ENCODE measurements around the gene RERE.

Gene RERE

DNA sequence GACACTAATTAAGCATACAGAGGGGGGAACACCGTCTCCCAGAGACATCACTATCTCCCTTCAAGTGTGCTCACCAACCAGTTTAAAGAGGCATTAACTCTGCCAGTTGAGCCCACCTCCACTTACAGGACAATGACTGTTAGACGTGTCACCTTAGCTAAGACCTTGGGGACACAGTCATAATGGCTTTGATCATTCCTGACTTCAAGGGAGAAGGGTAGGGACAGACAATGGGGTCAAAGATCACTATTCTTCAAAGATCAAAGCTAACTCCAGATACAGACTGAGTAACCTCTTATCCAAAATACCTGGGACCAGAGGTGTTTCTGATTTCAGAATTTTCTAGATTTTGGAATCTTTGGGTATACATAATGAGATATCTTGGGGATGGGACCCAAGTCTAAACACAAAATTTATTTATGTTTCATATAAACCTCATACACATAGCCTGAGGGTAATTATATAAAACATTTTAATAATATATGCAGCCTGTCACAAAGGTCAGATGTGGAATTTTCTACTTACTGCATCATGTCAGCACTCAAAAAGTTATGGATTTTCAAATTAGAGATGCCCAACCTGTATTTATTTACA lies 253.4 kb downstream of the RERE start:
- no peak for DNase-seq

DNA sequence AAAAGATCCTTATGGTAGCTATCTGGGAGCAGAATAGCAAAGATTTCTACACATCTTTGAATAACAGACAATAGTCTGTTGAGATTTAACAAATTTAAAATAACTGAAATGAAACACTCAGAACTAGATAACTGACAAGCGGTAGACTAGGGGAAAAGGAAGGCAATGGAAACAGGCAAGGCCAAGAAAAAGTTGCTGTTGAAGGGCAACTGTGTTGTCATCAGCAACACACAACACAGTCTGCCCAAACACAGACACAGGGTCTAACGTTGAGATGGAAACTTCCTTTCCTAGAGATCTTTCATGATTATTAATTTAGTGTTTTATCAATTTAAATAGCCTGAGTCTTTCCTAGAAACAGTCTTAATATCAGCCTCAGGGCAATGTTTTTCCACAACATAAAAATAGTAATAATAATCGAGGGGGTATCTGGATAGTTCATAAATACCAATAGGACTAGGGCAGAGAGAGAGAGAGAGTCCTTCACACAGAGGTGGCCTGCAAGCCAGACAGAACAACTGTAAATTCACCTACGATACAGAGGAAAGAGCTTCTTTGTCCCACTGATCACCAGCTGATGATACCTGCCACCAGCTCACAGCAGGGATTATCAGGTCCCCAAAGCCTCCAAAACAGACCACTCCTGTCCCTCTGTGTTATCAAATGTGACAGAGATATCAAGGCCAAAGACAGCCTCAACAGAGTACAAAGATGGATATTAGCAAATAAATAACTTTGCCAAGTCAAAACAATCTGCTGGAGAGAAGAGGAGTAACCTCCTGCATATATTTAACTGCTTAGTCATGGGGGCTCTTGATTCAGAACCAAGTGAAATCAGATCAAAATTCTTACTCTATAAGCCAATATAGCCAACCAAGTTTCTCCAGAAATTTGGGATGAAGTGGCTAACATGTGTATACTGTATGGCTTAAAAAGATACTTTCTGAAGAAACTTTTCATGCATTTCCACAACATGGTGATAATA lies 254.3 kb downstream of the RERE start:
- no peak for DNase-seq

DNA sequence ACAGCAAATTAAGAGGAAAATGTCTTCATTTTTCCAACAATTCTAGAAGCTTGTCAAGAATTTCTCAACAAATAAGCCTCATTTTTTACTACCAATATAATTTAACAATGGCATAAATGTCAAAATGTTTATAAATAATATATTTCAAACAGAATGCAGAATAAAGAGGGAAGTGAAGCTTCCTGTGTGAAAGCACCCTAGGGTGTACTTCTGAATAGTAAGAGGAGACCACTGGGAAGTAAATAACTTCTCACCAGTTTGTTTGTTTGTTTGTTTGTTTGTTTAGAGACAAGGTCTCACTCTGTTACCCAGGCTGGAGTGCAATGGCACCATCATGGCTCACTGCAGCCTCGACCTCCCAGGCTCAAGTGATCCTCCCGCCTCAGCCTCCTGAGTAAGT lies 255.2 kb downstream of the RERE start:
- no peak for DNase-seq

DNA sequence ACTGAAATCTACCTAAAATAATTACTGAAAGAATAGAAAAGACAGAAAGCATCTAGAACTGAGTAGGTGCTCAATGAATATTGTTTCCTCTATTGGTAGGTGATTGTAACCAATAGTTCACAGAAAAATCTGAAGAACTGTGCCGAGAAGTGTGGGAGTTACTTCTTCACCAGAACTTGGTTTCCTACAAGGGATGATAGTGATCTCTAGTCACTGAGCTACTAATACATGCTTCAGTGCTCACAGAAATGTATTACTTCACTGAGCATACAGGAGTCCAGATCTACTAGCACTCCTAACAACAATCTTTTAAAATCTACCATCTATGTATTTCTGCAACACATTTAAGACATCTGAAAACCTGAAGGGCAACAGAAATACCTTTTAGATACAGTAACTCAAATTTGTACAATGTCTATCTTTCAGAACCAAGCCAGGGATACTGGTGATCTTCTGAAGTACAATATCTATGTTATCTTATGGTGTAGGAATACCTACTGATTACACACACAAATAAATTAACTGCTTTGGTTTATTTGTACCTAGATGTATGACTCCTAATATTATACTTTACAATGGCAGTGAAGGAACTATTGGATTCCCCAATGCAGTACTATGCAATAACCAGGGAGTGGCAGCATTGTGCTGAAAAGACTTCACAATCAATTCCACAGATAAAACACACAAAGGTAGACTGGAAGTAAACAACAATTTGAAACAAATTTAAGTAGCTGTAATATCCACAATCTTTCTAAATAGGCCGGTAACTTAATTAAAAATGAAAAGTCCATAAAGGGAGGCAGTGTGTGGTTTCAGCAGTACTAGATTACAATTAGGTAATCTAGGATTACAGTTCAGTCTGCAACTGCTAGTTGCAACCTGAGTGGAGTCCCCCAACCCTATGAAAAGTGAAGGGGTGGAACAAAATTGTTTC lies 256.6 kb downstream of the RERE start:
- peak; percentile 46 for DNase-seq

DNA sequence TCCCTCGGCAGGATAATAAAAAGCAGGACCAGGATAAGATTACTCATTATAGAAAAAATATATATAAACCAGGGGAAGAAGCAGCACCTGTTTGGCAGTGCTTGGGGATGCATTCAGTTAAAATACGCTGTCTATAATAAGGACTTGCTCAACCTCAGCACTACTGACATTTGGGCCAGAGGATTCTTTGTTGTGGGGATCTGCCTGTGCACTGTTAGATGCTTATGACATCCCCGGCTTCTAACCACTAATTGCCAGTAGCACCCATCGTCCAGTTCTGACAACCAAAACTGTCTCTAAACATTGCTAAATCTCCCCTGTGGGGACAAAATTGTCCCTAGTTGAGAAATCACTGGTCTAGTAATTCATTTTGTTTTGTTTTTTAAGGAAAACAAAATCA lies 257.4 kb downstream of the RERE start:
- DNase-seq = no peak

DNA sequence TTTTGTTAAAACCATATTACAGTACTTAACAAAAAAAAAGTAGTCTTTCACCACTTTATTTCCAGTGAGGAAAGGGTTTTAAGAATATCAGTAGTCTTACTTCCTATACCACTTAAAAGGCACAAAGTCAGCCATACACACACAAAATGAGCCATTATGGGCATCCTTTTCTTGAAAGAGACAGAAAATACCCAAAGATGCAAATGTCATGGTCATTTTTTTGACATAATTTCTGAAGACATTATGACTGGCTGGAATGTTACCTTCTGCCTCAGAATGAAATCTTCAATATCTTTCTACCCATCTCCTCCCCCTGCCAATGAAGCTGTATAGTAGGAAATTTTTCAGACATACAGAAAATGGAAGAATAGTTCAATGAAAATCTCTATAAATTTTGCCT lies 261.9 kb downstream of the RERE start:
- no peak for DNase-seq

DNA sequence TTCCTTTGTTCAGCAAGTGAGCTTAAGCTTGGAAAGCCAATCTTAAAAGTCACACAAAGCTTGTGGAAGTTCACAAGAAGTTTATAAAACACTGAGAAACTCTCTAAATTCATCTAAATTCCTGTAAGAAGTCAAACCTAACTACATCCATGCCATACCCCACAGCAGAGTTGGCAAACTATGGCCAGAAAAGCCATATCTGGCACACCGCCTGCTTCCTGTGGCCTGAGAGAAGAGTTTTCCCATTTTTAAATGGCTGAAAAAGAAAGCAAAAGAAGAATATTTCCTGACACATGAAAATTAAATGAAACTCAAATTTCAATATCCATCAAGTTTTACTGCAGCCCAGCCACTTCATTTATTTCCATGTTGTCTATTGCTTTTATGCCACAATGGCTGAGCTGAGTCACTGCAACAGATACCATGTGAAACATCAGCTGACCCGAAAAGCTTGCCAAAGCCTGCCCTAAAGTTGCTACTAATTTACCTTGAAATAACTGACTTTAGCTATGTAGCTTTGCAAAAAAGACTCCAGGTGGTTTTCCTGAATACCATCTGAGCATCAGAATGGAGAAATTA lies 262.4 kb downstream of the RERE start:
- DNase-seq = no peak

DNA sequence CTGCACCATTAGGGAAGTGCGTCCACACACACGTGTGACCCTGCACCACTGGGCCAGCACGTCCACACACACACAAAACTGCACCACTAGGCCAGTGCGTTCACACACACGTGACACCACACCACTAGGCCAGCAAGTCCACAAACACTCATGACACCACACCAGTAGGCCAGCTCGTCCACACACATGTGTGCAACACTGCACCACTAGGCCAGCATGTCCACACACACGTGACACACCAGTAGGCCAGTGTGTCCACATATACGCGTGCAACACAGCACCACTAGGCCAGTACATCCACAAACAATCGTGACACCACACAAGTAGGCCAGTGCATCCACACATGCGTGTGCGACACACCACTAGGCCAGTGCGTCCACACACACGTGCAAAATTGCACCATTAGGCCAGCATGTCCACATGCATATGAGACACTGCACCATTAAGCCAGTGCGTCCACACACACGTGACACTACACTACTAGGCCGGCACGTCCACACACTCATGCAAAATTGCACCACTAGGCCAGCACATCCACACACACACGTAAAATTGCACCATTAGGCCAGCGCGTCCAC lies 264.5 kb downstream of the RERE start:
- no peak for DNase-seq

DNA sequence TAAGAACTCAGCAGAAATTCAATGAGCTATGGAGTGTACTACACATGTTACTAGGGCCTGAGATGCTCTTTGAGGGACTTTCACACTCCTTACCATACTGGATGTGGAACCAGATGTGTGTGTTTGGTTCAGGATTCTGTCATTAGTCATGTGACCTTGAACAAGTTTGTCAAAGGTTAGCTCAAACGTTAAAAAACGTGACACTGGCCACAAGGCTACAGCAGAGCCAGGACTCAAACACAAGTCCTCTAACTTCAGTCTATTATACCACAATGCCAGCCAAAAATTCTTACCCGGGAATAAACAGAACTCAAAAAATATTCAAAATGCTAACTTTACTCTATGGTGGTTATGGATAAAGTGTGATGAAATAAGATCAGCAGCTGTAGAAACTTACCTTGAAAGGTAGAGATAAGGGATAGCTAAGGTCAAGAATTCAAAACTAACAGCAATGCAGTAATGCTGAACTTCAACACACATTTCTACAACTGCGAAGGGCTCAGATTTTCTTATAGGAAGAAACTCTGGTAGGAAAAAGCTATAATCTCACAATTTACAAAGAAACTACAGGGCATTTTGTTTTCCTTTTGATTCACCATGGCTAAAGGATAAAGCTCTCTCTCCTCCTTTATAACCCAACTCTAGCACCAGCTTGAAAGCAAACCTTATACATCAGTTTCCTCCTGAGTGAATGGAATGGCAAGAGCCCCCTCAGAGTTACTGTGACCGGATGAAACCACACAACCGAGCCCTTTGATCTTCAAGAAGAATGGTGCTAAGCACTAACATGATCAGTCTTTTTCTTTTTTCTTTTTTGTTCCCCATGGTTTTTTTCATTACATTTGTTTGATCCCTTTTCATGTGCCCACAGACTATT lies 265.6 kb downstream of the RERE start:
- DNase-seq = no peak

DNA sequence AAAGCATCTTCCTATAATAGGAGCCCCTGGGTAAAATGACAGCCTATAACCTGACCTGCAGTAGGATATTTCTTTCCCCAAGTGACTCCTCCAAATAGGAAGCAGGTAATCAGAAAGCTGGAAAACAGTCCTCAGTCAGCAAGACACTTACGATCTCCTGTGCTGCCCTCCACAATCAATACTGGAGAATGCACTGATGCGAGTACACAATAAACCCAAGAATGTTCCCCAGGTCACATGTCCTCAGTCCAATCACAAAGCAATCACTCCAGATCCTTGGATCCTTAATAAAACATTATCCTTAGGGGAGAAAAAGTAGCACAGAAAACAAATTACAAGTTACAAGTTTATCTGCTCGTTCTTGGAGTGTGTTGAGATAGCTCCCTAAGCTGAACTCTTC lies 266.4 kb downstream of the RERE start:
- DNase-seq = no peak

DNA sequence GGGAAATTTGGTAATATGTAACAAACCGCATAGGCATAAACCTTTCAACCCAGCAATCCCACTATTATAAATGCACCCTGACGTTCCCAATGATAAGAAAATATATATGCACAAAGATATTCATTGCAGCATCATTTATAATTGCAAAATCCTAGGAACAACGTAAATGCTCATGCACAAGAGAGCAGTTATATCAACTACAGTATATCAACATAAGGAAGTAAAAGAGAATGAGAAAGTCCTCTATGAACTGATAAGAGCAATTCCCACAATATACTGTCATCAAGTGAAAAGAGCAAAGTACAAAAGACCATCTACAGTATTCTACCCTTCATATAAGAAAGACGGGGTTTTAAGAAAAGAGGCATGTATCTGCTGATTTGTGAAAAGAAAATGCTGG lies 269.6 kb downstream of the RERE start:
- no peak for DNase-seq

DNA sequence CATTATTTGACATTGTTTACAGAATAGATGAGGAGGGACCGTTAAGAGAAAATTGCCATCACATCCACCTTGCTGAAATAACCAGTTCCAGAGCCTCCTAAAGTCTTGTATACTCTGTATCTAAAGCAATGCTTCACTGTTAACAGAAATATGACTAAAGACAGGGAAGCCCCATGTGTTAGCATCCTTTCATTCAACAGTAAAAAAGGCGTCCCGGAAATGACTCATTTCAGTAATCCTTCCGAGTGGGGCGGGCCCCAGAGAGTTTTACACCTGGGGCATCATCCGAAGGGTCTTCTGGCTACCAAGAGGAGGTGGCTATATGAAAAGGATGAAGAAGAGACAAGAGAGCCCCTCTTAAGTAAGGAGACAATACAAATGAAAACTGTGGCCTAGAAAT lies 272.4 kb downstream of the RERE start:
- no peak for DNase-seq

DNA sequence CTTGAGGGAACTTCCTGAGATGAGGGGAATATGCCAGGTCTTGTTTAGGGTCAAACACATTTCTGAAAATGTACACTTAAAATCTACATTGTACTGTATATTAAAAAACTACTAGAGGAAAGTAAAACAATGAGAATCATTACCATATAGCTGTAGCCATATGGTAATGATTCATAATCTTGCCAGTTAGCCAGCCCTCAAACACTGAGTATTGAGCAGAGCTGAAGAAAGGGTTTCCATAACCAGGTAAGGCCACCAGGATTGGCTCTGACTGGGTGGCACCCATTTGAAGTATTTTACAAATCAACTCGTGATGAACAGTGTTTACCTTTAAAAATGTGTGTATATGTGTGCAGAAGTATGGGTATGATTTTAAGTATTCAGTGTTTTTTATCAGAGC lies 272.8 kb downstream of the RERE start:
- no peak for DNase-seq

DNA sequence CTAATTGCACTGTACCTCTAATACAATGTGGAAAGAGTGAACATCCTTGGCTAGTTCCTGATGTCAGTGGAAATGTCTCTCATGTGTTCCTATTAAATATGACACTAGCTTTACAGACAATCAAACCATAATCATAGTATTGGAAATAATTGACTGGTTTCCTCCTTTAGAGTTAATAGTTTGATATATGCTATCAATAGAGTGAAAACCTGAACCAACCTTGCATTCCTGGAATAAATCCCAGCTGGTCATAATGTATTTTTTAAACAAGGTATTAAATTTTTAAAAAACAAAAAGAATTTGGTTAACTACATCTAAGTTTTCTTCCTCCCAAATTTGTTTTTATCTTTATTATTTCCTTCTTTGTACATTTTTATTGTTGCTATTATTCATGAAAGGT lies 273.5 kb downstream of the RERE start:
- no peak for DNase-seq

DNA sequence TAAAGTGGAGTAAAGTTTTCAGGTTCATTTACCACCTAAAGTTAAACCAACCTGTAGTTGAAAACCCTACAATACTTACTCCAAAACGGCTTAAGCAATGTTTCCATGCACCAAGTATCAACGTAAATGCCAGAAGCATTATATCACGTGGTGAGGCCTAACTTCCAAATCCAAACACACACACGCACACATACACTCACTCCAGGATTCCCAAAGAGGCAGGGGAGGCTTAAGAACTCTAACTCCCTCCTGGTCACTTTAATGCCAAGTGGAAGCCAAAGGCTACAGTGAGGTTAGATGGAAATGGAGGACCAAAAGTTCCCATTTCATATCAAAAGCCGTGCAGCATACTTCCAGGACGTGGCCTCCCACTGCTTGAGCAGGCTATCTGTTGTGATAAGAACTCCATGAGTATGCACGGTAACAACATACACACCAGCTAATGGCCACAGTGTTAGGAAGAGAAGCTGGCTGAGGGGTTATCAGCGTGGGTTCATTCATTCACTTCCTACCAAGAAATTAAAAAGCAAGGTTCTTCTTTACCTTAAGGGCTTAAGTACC lies 275.4 kb downstream of the RERE start:
- DNase-seq = no peak

DNA sequence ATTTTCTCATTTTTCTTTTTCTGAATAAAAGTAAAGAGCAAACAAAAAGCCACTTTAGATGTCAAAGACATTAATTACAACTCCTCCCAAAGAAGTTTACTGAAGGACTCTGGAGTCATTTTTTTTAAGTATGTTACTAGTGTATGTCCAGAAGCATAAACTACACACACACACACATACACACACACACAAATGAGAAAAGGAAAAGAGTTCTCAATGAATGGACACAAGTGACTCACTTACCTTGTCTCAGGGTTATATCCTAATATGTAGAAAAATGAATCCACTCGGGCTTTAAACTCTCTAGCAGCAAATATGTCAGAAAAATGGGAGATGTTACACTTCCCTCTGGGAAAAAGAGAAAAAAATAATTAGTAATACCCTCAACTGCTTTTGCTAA lies 276.5 kb downstream of the RERE start:
- DNase-seq = no peak

DNA sequence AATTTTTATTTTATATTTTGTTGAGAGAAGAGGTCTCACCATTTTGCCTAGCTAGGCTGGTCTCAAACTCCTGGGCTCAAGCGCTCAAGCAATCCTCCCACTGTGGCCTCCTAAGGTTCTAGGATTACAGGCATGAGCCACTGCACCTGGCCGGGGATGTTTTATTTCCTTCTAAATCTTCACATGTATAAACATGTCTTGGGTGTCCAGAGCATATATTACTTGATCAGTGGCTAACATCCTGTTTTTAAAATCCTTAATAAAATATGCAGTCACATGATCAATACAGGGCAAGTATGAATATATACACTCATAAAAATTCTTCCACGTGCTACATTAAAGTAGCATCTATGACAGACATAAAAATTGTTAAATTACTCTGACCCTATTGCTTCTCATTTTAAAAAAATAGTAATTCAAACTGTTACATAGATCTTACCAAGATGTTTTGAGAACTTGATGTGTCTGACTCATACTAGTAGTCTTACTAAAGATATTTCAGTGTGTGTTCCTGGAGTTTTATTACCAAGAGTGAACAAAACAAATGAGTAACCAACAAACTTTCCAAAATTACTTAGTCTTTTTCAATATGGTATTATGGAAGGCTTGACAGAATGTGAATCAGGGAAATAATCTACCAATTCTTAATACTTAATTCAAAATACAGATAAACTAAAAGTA lies 277.0 kb downstream of the RERE start:
- DNase-seq = no peak

DNA sequence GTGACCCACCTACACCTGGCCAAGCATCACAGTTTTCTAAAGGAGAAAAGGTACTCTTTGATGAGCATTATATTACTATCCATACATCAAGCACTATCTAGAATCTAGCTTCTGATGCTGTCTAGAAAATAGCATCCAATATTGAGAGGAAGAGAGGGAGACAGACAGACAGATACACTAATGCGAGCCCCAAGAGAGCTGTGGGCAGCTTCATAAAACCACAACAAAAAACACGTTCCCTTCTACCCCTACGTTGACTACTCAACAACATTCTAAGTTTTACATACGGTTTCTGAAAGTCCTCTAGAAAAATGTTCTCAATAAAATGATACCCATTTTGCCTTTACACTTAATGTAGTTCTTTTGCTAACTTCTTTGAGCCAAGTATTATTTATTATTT lies 277.8 kb downstream of the RERE start:
- DNase-seq = no peak

DNA sequence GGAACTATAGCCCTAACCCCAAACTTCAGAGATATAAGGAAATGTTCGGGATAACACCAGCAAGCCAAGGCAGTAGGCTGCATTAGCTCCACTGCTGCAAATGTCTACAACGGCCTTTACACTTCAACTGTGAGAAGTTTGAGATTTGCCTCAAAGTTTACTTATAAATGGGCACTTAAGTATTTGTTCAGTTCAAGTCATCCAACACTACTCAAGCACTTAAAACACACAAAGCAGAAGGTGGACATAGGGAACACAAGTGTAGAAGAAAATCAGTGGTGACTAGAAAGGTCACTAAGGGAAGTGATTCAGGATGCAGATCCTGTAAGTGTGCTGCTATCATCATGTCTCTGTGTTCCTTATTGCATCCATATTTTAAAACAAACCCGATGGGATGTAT lies 278.9 kb downstream of the RERE start:
- no peak for DNase-seq

DNA sequence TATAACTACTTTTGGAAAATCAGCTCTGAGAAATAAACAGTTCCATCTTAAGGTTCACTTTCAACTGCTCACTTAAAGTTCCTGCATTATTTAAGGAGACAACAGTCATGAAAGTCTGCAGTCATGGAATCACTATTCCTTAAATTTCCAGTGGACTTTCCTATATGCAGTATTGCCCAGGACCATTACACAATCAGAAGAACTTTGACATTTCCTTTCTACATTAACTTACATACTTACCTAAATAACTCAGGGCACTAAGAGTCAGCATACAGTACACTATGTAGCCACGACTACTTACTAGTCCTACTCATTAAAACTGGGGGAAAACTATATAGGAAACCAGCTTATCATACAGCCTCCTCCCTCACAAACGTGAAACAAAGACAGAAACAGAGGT lies 279.4 kb downstream of the RERE start:
- no peak for DNase-seq

DNA sequence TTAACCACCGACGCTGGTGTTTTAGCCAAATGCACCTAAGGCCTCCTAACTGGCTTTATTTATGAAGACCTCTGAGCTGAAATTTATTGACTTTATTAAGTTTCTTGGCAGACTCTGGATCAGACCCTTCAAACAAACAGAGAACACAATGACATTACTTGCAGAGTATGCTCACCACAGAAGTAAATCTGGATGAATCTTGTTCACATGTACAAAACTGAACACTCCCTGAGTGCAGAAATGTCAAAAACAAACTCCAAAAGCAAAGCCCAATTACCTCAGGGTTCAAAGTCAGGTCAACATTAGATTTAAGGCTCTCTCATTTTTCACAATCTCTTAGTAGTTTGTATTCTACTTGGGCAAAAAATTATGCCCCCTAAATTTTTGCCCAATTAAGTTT lies 280.9 kb downstream of the RERE start:
- no peak for DNase-seq

Measured in NCI-H1092 (cell line).